Testis (tissue), 2 donors: Measurements from ENCODE around the gene ZNF135.

Experiments used
- CTCF ChIP-seq, 3 experiments: fragments of 450-650 bp in 2 of 3; fragments of 200-600 bp in 1 of 3; sonication (generic) in 1 of 3; IDR thresholded peaks; one replicate each; pipeline ENCODE4 v1.5.1; 2016 to 2019; ENCODE audit warnings: antibody characterized with exemption in 3 of 3, mild to moderate bottlenecking in 2 of 3, moderate library complexity in 1 of 3
- POLR2A ChIP-seq: fragments of 450-650 bp; IDR thresholded peaks from one replicate; pipeline ENCODE4 v1.6.1; 2017; ENCODE audit warnings: antibody characterized with exemption, mild to moderate bottlenecking, moderate library complexity

GRCh38 chr19:58022283-58022660 lies 36.8 kb upstream of the ZNF135 start:
- TF ChIP-seq CTCF (IDR thresholded peaks at IDR 0.05), result no peak
- TF ChIP-seq POLR2A, result no peak
